Heart left ventricle (tissue), 13 donors: Measurements from ENCODE around the gene RREB1.

Experiments used
- POLR2A ChIP-seq, 2 donors: fragments of 450-650 bp; IDR thresholded peaks; one replicate each; pipeline ENCODE4 v1.6.1; 2017; ENCODE audit warnings: antibody characterized with exemption in 2 of 2, mild to moderate bottlenecking in 2 of 2, moderate library complexity in 2 of 2
- TF ChIP-seq, protein P1 (sequence below), 12 donors: fragments of 200-600 bp; sonication (generic) in 4 of 12; IDR thresholded peaks; one replicate each; pipeline versions ENCODE4 v1.5.0 to v1.8.0; 2018 to 2022; ENCODE audit warnings: antibody characterized with exemption in 12 of 12, mild to moderate bottlenecking in 5 of 12
- donor health status: ischemic (EF 13 %, LVEDD 7.1; RV severe dilation, severe dysfunction).
- donor health status: DM: no; HTN: yes; CAD: no.
- donor health status: DM: no; HTN: no; CAD: no.
- donor health status: ischemic (EF 25% LVEDD 6.9; RV normal size, moderate dysfunction).
- donor health status: ischemic (EF 25% LVEDD 5.7; RV mildly dilated, moderate dysfunction).
- donor health status: ischemic (EF 35%, LVEDD 5.7; RV mildly dilated, moderate dysfunction).
- donor health status: nonischemic (EF 11% LVEDD 7.7; RV severe dilation, severe dysfunction).
- donor health status: DM: yes; HTN: yes; CAD: no.
- donor health status: PGD.
- donor health status: ischemic (EF 29% LVEDD 5.4; RV normal size, mild dysfunction).
- donor health status: nonischemic (EF 23%, LVEDD 6.1; RV moderate dilation, normal function).

DNA sequence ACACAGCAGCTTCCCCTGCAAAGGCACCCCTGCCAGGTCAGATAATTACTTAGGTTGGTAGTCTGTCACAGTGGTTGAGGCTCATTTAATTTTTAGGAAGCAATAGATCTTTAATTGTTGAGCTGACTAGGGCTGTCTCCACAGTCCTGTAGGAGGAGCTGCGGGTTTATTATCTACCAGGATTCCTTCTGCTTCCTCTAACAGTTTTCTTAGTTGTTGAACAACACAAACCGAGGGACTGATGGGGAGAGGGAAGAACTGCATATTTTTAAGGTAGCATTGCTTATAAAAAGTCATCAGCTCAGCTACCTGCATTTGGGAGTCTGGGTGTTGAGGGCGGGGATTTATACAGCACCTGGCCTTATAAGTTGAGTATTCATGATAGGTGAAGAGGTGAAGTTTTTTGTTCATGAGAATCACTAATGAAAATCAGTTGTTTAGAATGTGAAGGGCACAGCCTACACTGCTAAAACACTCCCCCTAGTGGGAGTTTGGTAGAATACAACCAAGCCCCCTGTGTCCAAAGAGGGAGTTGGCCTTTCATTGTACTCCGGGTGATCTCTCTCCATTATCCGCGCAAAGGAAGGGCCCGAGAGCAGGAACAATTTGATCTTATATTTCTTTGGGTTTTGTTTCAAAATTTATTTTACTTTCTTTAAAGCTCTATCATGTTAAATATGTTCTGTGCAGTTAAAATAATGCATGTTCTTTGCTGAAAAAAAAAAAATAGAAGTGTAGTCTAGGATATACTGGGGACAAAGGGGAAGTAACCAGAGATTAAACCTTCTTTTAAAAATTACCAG, 135.6 kb downstream of the RREB1 start:
- TF ChIP-seq, protein P1, sequence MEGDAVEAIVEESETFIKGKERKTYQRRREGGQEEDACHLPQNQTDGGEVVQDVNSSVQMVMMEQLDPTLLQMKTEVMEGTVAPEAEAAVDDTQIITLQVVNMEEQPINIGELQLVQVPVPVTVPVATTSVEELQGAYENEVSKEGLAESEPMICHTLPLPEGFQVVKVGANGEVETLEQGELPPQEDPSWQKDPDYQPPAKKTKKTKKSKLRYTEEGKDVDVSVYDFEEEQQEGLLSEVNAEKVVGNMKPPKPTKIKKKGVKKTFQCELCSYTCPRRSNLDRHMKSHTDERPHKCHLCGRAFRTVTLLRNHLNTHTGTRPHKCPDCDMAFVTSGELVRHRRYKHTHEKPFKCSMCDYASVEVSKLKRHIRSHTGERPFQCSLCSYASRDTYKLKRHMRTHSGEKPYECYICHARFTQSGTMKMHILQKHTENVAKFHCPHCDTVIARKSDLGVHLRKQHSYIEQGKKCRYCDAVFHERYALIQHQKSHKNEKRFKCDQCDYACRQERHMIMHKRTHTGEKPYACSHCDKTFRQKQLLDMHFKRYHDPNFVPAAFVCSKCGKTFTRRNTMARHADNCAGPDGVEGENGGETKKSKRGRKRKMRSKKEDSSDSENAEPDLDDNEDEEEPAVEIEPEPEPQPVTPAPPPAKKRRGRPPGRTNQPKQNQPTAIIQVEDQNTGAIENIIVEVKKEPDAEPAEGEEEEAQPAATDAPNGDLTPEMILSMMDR (IDR thresholded peaks at IDR 0.05), result peak; percentile 86 to 96 (median 92)
- TF ChIP-seq POLR2A (IDR thresholded peaks at IDR 0.05), result no peak
